Measurements from ENCODE around the gene PLCB2. TPM values are rescaled to one million over a fixed set of nuclear protein-coding genes. Genes with fewer than 3 reads are reported as not detected.

The PLCB2 gene
- total RNA-seq, 3 donors from 2014 or later = 9.9 to 21.8 (median 17.4) TPM

DNA sequence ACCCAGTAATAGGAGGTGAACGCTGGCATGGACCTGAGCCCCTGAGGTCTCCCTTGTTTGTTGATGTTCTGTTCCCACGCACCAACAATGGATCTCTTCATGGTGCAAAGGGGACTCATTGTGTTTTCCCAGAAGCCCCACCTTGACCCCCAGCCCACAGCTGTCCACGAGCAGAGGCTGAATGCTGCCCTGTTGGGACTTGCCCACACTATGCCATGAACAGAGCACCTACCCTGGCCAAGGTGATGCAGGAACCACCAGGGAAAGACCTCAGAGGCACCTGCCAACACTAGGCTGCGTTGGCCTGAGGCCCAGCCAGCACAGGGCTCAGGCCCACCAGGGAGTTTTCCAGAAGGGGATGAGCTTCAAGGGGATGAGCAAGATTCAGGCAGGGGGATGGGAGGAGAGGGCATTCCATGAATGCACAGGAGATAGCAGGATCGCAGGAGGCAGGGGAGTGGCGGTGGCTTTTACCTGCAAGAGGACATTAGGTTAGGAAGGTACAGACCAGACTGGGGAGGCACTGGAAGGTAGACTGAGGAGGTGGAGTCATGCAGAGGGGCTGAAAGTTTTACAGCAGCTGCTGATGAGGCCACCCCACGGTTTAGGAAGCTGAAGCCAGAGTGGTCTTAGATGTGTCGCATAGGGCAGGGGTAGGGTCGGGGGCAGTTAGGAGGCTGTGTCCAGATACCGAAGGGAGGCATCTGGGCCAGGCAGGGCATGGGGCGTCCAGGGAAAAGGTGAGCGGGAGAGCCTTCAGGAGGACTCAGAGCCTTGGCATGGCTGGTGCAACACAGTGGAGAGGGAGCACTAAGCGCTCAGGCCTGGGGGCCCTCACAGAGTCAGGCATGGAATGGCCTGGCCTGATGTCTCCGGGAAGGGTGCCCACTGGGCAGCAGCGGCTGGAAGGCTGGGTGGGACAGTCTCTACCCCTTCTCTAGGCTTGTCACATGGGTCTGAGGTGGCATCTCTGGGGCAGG lies 39.1 kb upstream of the PLCB2 start:
- Histone ChIP-seq H3K4me1 (ENCODE audit: low read depth) (peaks cover 56% of the 10 kb centered on the region), H3K9me3 (no peaks in the 10 kb centered on the region), H3K36me3 (ENCODE audit: low read depth) (no peaks in the 10 kb centered on the region), H3K4me3 (no peak overlapping the region)
- ATAC-seq (no peak), DNase-seq (peak in 1 of 3 donors; percentile 44)
- intact Hi-C loops (cut with DNase I, micrococcal nuclease) = no loop called here
- TF ChIP-seq, protein P1, sequence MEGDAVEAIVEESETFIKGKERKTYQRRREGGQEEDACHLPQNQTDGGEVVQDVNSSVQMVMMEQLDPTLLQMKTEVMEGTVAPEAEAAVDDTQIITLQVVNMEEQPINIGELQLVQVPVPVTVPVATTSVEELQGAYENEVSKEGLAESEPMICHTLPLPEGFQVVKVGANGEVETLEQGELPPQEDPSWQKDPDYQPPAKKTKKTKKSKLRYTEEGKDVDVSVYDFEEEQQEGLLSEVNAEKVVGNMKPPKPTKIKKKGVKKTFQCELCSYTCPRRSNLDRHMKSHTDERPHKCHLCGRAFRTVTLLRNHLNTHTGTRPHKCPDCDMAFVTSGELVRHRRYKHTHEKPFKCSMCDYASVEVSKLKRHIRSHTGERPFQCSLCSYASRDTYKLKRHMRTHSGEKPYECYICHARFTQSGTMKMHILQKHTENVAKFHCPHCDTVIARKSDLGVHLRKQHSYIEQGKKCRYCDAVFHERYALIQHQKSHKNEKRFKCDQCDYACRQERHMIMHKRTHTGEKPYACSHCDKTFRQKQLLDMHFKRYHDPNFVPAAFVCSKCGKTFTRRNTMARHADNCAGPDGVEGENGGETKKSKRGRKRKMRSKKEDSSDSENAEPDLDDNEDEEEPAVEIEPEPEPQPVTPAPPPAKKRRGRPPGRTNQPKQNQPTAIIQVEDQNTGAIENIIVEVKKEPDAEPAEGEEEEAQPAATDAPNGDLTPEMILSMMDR (IDR thresholded peaks at IDR 0.05) = no peak

DNA sequence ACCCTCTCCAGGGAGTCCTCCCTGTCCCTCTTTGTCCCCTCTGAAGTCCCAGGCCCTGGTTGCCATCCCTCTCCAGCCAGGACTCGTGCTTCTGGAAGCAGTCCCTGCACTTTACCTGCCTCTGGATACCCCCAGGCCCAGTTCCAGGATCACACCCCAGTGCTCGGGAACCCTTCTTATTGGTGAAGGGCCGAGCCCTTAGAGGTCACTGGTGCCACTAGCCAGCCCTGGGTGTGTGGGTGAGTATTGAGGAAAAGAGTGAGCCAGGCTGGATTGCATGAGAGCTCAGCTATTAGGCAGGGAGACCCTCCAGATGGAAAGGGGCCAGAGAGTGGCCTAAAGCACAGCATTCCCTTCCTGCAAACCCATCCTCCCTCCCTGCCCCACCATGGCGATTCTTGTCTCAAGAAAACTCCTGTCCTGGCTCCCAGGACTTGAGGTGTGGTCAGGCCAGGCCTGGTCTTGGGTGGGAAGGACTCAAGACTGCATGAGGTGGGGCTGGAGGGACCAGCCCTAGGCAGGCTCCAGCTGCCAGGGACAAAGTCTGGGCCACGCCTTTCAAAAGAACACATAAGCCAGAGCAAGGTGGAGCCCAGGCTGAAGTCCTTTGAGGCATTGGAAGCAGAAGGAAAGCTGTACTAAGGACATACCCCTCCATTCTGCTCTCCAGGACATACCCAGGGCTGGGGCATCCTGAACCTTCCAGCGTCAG lies 38.3 kb upstream of the PLCB2 start:
- peaks cover 65% of the 10 kb centered on the region for H3K4me1 ChIP-seq (ENCODE audit: low read depth)
- no peaks in the 10 kb centered on the region for H3K9me3 ChIP-seq
- ATAC-seq (peak; percentile 58), DNase-seq (peak; percentile 86 to 91 (median 88))
- no peaks in the 10 kb centered on the region for H3K36me3 ChIP-seq (ENCODE audit: low read depth)
- TF ChIP-seq, protein P1 (IDR thresholded peaks at IDR 0.05) = no peak
- intact Hi-C loops (cut with DNase I, micrococcal nuclease) = no loop called here
- H3K4me3 ChIP-seq = no peak overlapping the region

DNA sequence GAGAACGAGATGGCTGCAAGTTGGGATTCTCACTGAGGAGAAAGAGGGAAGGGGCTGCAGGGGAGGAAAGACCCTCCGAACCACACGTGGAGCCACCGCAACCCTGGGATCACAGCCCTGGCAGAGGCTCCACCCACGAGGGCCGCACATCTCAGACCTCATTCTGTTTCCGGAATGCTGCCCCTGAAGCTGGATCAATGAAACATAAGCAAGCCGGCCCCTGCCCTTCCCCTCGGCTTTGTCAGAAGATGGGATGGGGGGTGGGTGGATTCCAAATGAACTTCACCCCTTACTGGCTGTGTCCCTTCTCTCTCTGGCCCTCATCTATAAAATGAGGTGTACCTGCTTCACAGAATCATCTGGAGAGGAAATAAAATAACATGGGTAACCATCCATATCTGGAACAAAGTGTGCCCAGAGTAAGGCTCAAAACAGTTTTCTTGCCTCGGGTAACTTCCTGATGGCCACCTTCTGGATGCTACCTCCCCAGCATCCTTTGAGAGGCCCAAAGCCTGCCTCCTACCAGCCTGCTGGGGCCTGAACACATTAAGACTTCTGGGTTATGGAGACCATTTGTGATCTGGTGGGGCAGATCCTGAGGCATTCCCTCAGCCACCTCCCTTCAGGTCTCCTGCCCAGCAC lies 37.6 kb upstream of the PLCB2 start:
- DNase-seq = peak in 1 of 3 donors; percentile 54

DNA sequence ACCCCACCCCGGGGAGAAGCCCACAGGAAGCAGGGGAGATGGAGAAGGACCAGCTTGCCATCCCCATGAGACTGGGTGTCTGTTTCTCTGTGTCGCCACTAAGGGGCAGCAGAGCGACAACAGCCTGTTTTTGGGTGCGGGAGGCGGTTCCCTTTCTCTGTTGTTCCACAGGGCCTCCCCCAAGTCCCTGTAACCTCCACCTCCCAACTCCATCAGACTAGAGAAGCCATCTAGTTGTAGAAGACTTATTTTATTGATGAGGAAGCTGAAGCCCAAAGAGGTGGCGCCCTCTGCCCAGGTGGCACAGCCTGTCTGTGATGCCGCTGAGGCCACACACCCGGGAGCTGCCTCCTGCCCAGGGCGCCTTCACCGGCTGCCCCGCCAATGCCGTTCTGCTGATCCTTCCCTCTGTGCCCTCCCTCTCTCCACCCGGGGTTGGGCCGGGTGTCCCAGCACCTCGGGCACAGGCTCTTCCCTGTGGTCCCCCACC lies 36.9 kb upstream of the PLCB2 start:
- no peaks in the 10 kb centered on the region for H3K36me3 ChIP-seq (ENCODE audit: low read depth)
- TF ChIP-seq, protein P1 (IDR thresholded peaks at IDR 0.05) = peak; percentile 67
- peaks cover 78% of the 10 kb centered on the region for H3K4me1 ChIP-seq (ENCODE audit: low read depth)
- H3K4me3 ChIP-seq = no peak overlapping the region
- H3K9me3 ChIP-seq = no peaks in the 10 kb centered on the region
- intact Hi-C loops (cut with DNase I, micrococcal nuclease) = no loop called here
- ATAC-seq = peak; percentile 39
- DNase-seq = peak; percentile 78 to 85 (median 79)

More for the DNA sequence above, 37.6 kb upstream of the PLCB2 start:
- H3K36me3 ChIP-seq (ENCODE audit: low read depth) = no peaks in the 10 kb centered on the region
- ATAC-seq = no peak
- TF ChIP-seq, protein P1 (IDR thresholded peaks at IDR 0.05) = no peak
- peaks cover 72% of the 10 kb centered on the region for H3K4me1 ChIP-seq (ENCODE audit: low read depth)
- intact Hi-C loops (cut with DNase I, micrococcal nuclease) = no loop called here
- no peak overlapping the region for H3K4me3 ChIP-seq
- H3K9me3 ChIP-seq = no peaks in the 10 kb centered on the region

DNA sequence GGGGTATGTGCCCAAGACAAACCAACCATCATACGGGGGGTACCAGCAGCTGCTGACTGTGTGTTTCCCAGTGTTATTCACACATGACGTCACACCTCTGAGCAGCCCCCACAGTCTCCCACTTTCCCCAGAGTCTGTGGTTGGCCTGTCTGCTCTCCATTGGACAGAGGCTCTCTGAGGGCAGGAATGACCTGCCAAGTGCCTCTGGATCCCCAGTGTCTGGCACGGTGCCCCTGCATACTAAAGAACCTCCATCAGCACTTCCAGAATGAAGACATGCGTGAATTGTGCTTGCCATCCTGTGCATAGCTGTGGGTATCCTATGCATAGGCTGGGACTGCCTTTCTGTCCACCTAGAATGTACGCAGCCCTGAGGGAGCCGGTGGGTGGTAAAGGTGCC lies 36.5 kb upstream of the PLCB2 start:
- Histone ChIP-seq H3K4me3 (no peak overlapping the region), H3K9me3 (no peaks in the 10 kb centered on the region), H3K36me3 (ENCODE audit: low read depth) (no peaks in the 10 kb centered on the region), H3K4me1 (ENCODE audit: low read depth) (peaks cover 82% of the 10 kb centered on the region)
- TF ChIP-seq, protein P1 (IDR thresholded peaks at IDR 0.05) = no peak
- DNase-seq (no peak), ATAC-seq (no peak)
- intact Hi-C loops (cut with DNase I, micrococcal nuclease) = no loop called here

Data from mucosa of descending colon (tissue), 3 donors.